Activated CD8-positive, alpha-beta T cell treated with anti-CD3 and anti-CD28 coated beads for 36 hours (primary cell): ENCODE data around the gene DNAL1. TPM values are rescaled to one million over a fixed set of nuclear protein-coding genes. Genes with fewer than 3 reads are reported as not detected.
"Not testable (repeated sequence)": the region's sequence is repeated elsewhere in the genome, so short reads cannot be mapped to it uniquely, and the experiment has no call there.

Source experiments
- ATAC-seq: fragments of 200-7000 bp; cut with Tn5 transposase; one replicate; pipeline ENCODE4 v1.10.0; 2021; ENCODE audit warnings: mild to moderate bottlenecking, moderate library complexity
- CTCF ChIA-PET: fragments of 350-600 bp; sonication (Branson Sonifier 250); formaldehyde crosslinking; loops from one replicate; lab custom pipeline; 2021; ENCODE audit warnings: antibody characterized with exemption; lab: Charles Lee
- POLR2A ChIA-PET: fragments of 350-600 bp; sonication (Branson Sonifier 250); formaldehyde crosslinking; loops from one replicate; lab custom pipeline; 2021; ENCODE audit warnings: antibody characterized with exemption; lab: Charles Lee
- DNase-seq: peaks from one replicate; pipeline ENCODE4 v3.0.0-alpha.2; 2020
- H3K27ac Mint-ChIP-seq: one replicate; pipeline ENCODE4 v1.8.0; 2021; ENCODE audit warnings: mild to moderate bottlenecking, mixed read lengths
- H3K27me3 Mint-ChIP-seq: one replicate; pipeline ENCODE4 v1.8.0; 2021; ENCODE audit warnings: mixed read lengths
- H3K36me3 Mint-ChIP-seq: one replicate; pipeline ENCODE4 v1.8.0; 2021; ENCODE audit warnings: low read depth, mixed read lengths
- H3K4me1 Mint-ChIP-seq: one replicate; pipeline ENCODE4 v1.8.0; 2021; ENCODE audit warnings: low read depth, mixed read lengths
- H3K4me3 Mint-ChIP-seq: one replicate; pipeline ENCODE4 v1.8.0; 2021; ENCODE audit warnings: mild to moderate bottlenecking, moderate library complexity, mixed read lengths
- H3K9me3 Mint-ChIP-seq: one replicate; pipeline ENCODE4 v1.8.0; 2021; ENCODE audit warnings: mixed read lengths
- CTCF ChIP-seq: fragments of 200-600 bp; IDR thresholded peaks from one replicate; pipeline ENCODE4 v1.8.0; 2022; ENCODE audit warnings: antibody characterized with exemption, mild to moderate bottlenecking
- intact Hi-C: fragments of 100-400 bp; cut with micrococcal nuclease; formaldehyde crosslinking; loops from one replicate; pipeline ENCODE4 v1.10.0; 2022
- total RNA-seq, 2 experiments: library from RNA; stranded (reverse); gene quantifications; one replicate each; pipeline ENCODE4 v1.2.3, GENCODE V29; 2021

DNAL1 gene
- total RNA-seq, 2 experiments from 2014 or later, result 4.8 to 5.9 TPM

DNA sequence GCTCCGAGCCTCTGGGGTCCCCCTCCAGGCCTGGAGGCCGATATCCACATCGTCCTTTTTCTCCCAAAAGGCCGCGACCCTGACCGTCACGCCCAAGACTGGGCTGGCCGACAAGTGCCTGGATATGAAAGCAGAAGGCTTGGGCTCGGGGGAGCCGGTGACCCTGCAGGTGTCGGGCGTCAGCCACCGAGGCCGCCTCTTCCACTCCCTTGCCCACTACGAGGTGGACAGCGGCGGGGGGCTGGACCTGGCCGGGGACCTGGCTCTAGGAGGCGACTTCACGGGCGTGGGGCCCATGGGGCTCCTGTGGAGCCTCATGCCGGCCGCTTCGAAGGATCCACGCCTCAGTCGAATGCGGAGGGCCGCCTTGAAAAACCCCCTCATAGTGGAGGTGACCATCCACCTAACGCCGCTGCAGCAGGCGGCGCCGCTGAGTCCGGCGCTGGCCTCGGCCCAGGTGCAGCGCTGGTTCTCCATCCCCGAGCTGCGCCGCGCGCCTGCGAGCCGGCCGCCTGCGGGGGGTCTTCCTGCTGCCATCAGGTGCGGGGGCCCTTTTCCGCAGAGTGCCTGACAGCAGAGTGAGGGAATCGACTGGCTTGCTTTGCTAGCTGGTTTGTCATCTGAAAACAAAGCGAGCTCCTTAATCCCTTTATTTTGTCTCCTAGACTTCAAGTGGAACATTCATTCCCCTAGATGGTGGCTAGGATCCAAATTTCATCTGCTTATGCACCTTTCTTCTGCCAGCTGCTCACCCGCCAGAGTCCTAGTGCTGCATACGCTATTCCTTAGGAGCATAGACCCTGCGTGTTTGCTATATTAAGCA, 10.6 kb upstream of the DNAL1 start:
- intact Hi-C loops, result no loop called here
- DNase-seq (peak; percentile 20), ATAC-seq (peak; percentile 13)

GRCh38 chr14:73636355-73636754, 8.4 kb upstream of the DNAL1 start:
- H3K4me1 Mint-ChIP-seq, H3K27ac Mint-ChIP-seq, H3K27me3 Mint-ChIP-seq, H3K9me3 Mint-ChIP-seq, DNase-seq, intact Hi-C loops, ATAC-seq, H3K36me3 Mint-ChIP-seq, H3K4me3 Mint-ChIP-seq: not testable (repeated sequence)
- ChIA-PET POLR2A (interaction anchor here (1.6 kb wide), 1 partner anchor 8 kb away, joined by 5 read pairs; the partner anchor contains the start of gene DNAL1), CTCF (interaction anchor here (0.6 kb wide), 1 partner anchor 1417 kb away, joined by 3 read pairs; no protein-coding TSS in a partner anchor)

More for the DNA sequence above, 10.6 kb upstream of the DNAL1 start:
- no peak for TF ChIP-seq CTCF
- Mint-ChIP-seq H3K27me3 (peaks cover 4% of the 10 kb centered on the region), H3K27ac (no peak overlapping the region), H3K9me3 (no peaks in the 10 kb centered on the region), H3K36me3 (no peaks in the 10 kb centered on the region), H3K4me3 (peak overlapping the region; percentile 62), H3K4me1 (peaks cover 6% of the 10 kb centered on the region)
- ChIA-PET CTCF (interaction anchor here (1.0 to 2.8 kb wide), 18 partner anchors 11 to 339 kb away, joined by 3 to 33 read pairs (median 6); partner anchors contain the start of genes ACOT6, DNAL1 and RIOX1), POLR2A (interaction anchor here (1.2 to 1.4 kb wide), 2 partner anchors 11 to 143 kb away, joined by 3 to 5 read pairs; partner anchors contain the start of gene RIOX1)

GRCh38 chr14:73637830-73638229, 7.0 kb upstream of the DNAL1 start:
- Mint-ChIP-seq H3K36me3 (no peaks in the 10 kb centered on the region), H3K4me1 (peaks cover 7% of the 10 kb centered on the region), H3K27me3 (peaks cover 2% of the 10 kb centered on the region), H3K27ac (no peak overlapping the region), H3K4me3 (no peak overlapping the region), H3K9me3 (no peaks in the 10 kb centered on the region)
- ATAC-seq (no peak), DNase-seq (no peak)
- CTCF ChIA-PET, result interaction anchor here (1.1 to 2.5 kb wide), 2 partner anchors 69 to 130 kb away, joined by 4 to 10 read pairs; partner anchors contain the start of gene ACOT2
- POLR2A ChIA-PET, result no interaction called here
- TF ChIP-seq CTCF, result no peak
- intact Hi-C loops, result no loop called here

- intact Hi-C loops, result no loop called here
- H3K36me3 Mint-ChIP-seq, result no peaks in the 10 kb centered on the region
- ChIA-PET CTCF (interaction anchor here (2.4 kb wide), 1 partner anchor 15 kb away, joined by 7 read pairs; no protein-coding TSS in a partner anchor), POLR2A (interaction anchor here (0.6 to 0.7 kb wide), 2 partner anchors 13 to 146 kb away, joined by 3 read pairs; no protein-coding TSS in a partner anchor)
- no peak overlapping the region for H3K4me3 Mint-ChIP-seq
- peaks cover 14% of the 10 kb centered on the region for H3K4me1 Mint-ChIP-seq
- H3K27ac Mint-ChIP-seq, result no peak overlapping the region
- no peaks in the 10 kb centered on the region for H3K9me3 Mint-ChIP-seq
- DNase-seq (no peak), ATAC-seq (no peak)
- no peak for TF ChIP-seq CTCF
- H3K27me3 Mint-ChIP-seq, result no peaks in the 10 kb centered on the region
Observed at GRCh38 chr14:73640796-73641365, 3.9 kb upstream of the DNAL1 start.

GRCh38 chr14:73645248-73645610, 443 bp downstream of the DNAL1 start:
- DNase-seq (no peak), ATAC-seq (no peak)
- ChIA-PET POLR2A (interaction anchor here (0.9 to 1.3 kb wide), 3 partner anchors 10 to 69 kb away, joined by 3 to 5 read pairs (median 5); partner anchors contain the start of gene PNMA1), CTCF (interaction anchor here (4.5 kb wide), 1 partner anchor 12 kb away, joined by 22 read pairs; no protein-coding TSS in a partner anchor)
- H3K4me3 Mint-ChIP-seq, result peak overlapping the region; percentile 81
- peaks cover 11% of the 10 kb centered on the region for H3K4me1 Mint-ChIP-seq
- H3K27ac Mint-ChIP-seq, result peak overlapping the region; percentile 93
- no peaks in the 10 kb centered on the region for H3K27me3 Mint-ChIP-seq
- intact Hi-C loops, result no loop called here
- no peaks in the 10 kb centered on the region for H3K36me3 Mint-ChIP-seq
- TF ChIP-seq CTCF, result no peak
- H3K9me3 Mint-ChIP-seq, result no peaks in the 10 kb centered on the region
